ENCODE data around the gene LRBA. TPM values are rescaled to one million over a fixed set of nuclear protein-coding genes. Genes with fewer than 3 reads are reported as not detected.

Gene LRBA
- total RNA-seq, 1 donor from 2014 or later: 39.9 TPM

GRCh38 chr4:150243932-150244331 lies 771.2 kb downstream of the LRBA start:
- H3K4me3 ChIP-seq: no peak overlapping the region
- DNase-seq (no peak), ATAC-seq (no peak)
- no peaks in the 10 kb centered on the region for H3K27me3 ChIP-seq
- intact Hi-C loops (cut with DNase I): loop anchor here (10.0 kb wide), 1 partner anchor 239 kb away; no protein-coding TSS in a partner anchor
- no peaks in the 10 kb centered on the region for H3K4me1 ChIP-seq
- no peaks in the 10 kb centered on the region for H3K9me3 ChIP-seq
- H3K36me3 ChIP-seq: no peaks in the 10 kb centered on the region
- TF ChIP-seq, protein P1, sequence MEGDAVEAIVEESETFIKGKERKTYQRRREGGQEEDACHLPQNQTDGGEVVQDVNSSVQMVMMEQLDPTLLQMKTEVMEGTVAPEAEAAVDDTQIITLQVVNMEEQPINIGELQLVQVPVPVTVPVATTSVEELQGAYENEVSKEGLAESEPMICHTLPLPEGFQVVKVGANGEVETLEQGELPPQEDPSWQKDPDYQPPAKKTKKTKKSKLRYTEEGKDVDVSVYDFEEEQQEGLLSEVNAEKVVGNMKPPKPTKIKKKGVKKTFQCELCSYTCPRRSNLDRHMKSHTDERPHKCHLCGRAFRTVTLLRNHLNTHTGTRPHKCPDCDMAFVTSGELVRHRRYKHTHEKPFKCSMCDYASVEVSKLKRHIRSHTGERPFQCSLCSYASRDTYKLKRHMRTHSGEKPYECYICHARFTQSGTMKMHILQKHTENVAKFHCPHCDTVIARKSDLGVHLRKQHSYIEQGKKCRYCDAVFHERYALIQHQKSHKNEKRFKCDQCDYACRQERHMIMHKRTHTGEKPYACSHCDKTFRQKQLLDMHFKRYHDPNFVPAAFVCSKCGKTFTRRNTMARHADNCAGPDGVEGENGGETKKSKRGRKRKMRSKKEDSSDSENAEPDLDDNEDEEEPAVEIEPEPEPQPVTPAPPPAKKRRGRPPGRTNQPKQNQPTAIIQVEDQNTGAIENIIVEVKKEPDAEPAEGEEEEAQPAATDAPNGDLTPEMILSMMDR (IDR thresholded peaks at IDR 0.05): no peak
- H3K27ac ChIP-seq: no peak overlapping the region

DNA sequence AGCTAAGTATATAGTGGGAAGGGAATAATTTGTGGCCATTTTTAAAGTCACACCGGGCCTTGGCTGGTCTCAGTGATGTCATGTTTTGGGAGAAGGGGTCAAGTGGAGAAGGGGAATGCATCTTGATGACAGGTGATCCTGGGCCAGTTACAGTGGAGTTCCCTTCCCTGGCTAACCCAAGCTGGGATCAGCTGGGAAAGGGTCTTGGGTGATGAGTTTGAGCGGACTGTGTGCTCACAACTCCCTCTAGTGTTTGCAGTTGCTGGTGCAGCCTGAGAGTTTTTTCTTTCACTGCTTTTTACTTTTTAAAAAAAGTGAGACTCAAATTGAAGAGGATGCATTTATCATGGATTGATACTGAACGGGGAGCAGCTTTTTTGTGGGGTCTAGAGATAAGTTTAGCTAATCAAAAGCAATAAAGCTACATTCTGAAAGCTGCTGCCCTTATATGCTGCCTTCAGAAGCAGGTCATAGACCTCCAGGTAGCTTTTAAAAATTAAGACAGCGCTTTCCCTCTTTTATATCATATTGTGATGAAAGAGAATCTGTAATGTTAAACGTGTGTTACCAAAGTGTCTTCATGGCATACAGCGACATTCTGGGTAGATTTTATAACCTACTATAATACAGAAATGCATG lies 772.1 kb downstream of the LRBA start:
- H3K4me1 ChIP-seq: no peaks in the 10 kb centered on the region
- peak; percentile 73 for ATAC-seq
- DNase-seq: no peak
- H3K27ac ChIP-seq: no peak overlapping the region
- H3K36me3 ChIP-seq: no peaks in the 10 kb centered on the region
- TF ChIP-seq, protein P1 (IDR thresholded peaks at IDR 0.05): peak; percentile 81
- intact Hi-C loops (cut with DNase I): loop anchor here (10.0 kb wide), 1 partner anchor 238 kb away; no protein-coding TSS in a partner anchor
- H3K27me3 ChIP-seq: no peaks in the 10 kb centered on the region
- H3K9me3 ChIP-seq: no peaks in the 10 kb centered on the region
- no peak overlapping the region for H3K4me3 ChIP-seq

- Histone ChIP-seq H3K36me3 (no peaks in the 10 kb centered on the region), H3K4me1 (no peaks in the 10 kb centered on the region), H3K27ac (no peak overlapping the region), H3K9me3 (no peaks in the 10 kb centered on the region), H3K27me3 (no peaks in the 10 kb centered on the region), H3K4me3 (no peak overlapping the region)
- intact Hi-C loops (cut with DNase I): loop anchor here (10.0 kb wide), 1 partner anchor 235 kb away; no protein-coding TSS in a partner anchor
- TF ChIP-seq, protein P1 (IDR thresholded peaks at IDR 0.05): no peak
- no peak for DNase-seq
- ATAC-seq: no peak
Measured at GRCh38 chr4:150240011-150240410, 775.1 kb downstream of the LRBA start.

DNA sequence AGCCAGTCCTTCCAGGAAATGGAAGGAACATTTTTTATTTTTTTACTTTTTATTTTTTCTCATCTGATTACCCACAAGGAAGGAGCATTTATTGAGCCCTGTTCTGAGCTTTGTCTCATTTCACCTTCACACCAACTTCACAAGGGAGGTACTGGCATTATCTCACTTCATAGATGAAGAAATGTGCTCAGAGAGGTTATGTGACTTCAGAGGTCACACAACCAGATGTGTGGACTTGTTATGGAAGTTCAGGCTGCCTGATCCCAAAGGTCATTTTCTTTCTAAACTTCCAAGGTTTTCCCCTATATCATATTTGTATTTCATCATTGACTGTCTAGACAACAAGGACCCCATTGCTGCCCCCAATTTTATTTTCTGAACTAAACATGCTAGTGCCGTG lies 776.5 kb downstream of the LRBA start:
- Histone ChIP-seq H3K27ac (no peak overlapping the region), H3K36me3 (no peaks in the 10 kb centered on the region), H3K4me3 (no peak overlapping the region), H3K4me1 (no peaks in the 10 kb centered on the region), H3K27me3 (no peaks in the 10 kb centered on the region), H3K9me3 (no peaks in the 10 kb centered on the region)
- intact Hi-C loops (cut with DNase I): no loop called here
- DNase-seq (no peak), ATAC-seq (no peak)
- TF ChIP-seq, protein P1 (IDR thresholded peaks at IDR 0.05): no peak

- H3K4me3 ChIP-seq: no peak overlapping the region
- intact Hi-C loops (cut with DNase I): no loop called here
- TF ChIP-seq, protein P1 (IDR thresholded peaks at IDR 0.05): no peak
Measured at GRCh38 chr4:150237110-150237872, 777.8 kb downstream of the LRBA start.

More at GRCh38 chr4:150237110-150237872, 777.8 kb downstream of the LRBA start:
- Histone ChIP-seq H3K4me1 (no peaks in the 10 kb centered on the region), H3K36me3 (no peaks in the 10 kb centered on the region), H3K9me3 (no peaks in the 10 kb centered on the region), H3K27me3 (no peaks in the 10 kb centered on the region), H3K27ac (no peak overlapping the region)
- no peak for DNase-seq
- no peak for ATAC-seq
